ENCODE results near the gene NOXO1.

Gene NOXO1, protein sequence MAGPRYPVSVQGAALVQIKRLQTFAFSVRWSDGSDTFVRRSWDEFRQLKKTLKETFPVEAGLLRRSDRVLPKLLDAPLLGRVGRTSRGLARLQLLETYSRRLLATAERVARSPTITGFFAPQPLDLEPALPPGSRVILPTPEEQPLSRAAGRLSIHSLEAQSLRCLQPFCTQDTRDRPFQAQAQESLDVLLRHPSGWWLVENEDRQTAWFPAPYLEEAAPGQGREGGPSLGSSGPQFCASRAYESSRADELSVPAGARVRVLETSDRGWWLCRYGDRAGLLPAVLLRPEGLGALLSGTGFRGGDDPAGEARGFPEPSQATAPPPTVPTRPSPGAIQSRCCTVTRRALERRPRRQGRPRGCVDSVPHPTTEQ

DNA sequence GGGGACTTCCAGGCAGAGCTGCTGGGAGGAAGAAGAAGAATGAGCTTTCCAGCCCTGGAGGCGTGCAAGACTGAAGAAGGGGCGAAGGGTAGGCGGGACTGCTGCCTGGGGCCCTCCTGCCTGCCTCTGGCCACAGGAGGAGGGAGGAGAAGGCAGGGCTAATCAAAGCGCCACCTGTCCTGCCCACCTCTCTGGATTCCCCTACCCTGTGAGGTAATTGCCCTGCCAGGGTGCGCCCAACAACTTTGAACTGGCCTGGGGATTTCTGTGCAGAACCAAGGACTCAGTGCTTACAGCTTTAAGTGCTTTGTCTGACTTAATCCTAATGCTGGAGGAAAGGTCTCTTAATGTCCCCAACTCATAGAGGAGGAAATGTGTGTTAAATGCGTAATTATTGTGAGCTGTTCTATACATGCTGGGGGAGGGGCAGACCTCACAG is at the start of gene NOXO1:
Gene NOXO1 (minus strand): TSS at position 72 of the 439 bp plus-strand sequence. CDS start 290 bp downstream, outside the sequence.
- TF ChIP-seq, protein P1, sequence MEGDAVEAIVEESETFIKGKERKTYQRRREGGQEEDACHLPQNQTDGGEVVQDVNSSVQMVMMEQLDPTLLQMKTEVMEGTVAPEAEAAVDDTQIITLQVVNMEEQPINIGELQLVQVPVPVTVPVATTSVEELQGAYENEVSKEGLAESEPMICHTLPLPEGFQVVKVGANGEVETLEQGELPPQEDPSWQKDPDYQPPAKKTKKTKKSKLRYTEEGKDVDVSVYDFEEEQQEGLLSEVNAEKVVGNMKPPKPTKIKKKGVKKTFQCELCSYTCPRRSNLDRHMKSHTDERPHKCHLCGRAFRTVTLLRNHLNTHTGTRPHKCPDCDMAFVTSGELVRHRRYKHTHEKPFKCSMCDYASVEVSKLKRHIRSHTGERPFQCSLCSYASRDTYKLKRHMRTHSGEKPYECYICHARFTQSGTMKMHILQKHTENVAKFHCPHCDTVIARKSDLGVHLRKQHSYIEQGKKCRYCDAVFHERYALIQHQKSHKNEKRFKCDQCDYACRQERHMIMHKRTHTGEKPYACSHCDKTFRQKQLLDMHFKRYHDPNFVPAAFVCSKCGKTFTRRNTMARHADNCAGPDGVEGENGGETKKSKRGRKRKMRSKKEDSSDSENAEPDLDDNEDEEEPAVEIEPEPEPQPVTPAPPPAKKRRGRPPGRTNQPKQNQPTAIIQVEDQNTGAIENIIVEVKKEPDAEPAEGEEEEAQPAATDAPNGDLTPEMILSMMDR (IDR thresholded peaks at IDR 0.05; ENCODE audit: borderline replicate concordance, insufficient read depth, low read depth, low read length) = no peak
- H3K4me3 ChIP-seq (ENCODE audit: low read depth, low read length) = no peak within 1 kb of the TSS

DNA sequence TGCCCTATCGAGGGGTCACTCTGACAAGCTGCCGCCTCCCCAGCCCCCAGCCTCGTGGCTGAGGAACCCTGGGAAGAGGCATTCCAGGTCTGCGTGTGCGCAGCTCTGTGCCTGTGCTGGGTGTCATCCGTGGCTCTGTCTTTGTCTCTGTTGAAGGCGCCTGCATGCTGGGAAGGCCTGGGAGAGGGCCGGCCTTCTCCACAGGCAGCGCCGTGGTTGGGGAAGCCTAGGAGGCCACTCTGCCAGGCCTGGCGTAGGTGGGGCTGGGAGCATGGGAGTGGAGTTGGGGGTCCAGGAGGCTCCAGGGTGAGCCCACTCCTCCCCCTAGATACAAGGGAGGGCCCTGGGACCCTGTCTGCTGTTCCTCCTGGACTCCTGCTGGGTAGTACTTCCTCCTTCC is 48.8 kb upstream of the NOXO1 start:
- TF ChIP-seq, protein P1 (IDR thresholded peaks at IDR 0.05; ENCODE audit: borderline replicate concordance, insufficient read depth, low read depth, low read length) = no peak
- no peak overlapping the region for H3K4me3 ChIP-seq (ENCODE audit: low read depth, low read length)

DNA sequence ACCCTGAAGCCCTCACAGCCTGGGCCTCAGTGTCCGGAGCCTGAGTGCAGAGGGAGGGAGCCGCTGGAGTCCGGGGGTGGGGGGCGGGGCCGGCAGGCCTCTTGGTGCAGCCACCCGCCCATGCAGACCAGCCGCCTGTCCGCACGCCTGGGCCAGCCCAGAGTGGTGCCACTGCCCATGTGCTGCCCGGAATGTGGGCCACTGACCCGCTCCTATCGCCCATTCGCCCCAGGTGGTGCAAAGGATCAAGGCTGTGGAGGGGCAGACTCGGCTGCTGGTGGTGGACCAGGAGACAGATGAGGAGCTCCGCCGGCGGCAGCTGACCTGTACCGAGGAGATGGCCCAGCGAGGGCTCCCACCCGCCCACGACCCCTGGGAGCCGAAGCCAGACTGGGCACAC is 48.1 kb upstream of the NOXO1 start:
- TF ChIP-seq, protein P1 (IDR thresholded peaks at IDR 0.05; ENCODE audit: borderline replicate concordance, insufficient read depth, low read depth, low read length) = no peak
- H3K4me3 ChIP-seq (ENCODE audit: low read depth, low read length) = no peak overlapping the region

DNA sequence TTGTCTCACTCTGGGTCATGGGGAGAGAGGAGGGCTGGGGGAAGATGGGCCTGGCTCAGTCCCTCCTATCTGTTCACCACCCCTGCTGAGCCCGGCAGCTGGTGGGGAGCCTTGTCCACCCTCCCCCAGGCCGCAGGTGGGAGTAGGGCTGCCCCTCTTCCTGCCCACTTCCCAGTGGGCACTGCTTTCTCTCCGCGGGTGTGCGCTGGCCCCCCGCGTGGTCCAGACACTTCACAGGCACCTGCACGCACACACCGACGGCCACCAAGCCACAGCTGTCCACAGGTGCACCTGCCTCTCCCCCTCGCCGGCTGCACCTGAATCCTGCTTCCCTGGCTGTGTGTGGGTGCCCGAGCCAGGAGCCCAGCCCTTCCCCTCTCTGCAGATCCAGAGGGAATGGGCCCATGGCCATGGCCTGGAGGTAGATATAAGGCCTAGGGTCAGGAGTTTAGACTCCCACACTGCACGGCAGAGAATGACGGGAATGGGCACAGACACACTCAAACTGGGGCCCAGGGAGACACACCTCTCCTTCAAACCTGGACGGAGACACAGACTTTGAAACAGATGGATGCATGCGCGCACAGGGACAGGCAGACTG is 47.5 kb upstream of the NOXO1 start:
- TF ChIP-seq, protein P1 (IDR thresholded peaks at IDR 0.05; ENCODE audit: borderline replicate concordance, insufficient read depth, low read depth, low read length) = no peak
- no peak overlapping the region for H3K4me3 ChIP-seq (ENCODE audit: low read depth, low read length)

DNA sequence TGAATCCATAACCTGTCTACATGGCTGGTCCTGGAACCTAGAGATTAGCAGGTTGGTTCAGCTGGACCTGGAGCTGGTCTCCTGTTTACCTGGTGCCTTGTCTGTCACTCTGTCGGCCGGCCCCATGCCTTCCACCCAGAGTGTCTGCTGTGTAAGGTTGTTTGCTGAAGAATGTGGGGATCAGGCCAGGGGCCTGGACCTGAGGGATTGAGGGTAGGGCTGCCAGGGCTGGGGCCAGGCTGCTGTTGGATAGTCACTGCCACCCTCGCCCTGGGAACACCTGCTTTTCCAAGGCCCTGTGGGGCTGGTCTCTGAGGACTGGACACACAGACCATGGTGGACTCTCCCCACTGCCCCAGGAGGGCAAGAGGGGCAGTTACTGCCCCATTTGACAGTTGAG is 46.9 kb upstream of the NOXO1 start:
- no peak overlapping the region for H3K4me3 ChIP-seq (ENCODE audit: low read depth, low read length)
- TF ChIP-seq, protein P1 (IDR thresholded peaks at IDR 0.05; ENCODE audit: borderline replicate concordance, insufficient read depth, low read depth, low read length) = no peak

DNA sequence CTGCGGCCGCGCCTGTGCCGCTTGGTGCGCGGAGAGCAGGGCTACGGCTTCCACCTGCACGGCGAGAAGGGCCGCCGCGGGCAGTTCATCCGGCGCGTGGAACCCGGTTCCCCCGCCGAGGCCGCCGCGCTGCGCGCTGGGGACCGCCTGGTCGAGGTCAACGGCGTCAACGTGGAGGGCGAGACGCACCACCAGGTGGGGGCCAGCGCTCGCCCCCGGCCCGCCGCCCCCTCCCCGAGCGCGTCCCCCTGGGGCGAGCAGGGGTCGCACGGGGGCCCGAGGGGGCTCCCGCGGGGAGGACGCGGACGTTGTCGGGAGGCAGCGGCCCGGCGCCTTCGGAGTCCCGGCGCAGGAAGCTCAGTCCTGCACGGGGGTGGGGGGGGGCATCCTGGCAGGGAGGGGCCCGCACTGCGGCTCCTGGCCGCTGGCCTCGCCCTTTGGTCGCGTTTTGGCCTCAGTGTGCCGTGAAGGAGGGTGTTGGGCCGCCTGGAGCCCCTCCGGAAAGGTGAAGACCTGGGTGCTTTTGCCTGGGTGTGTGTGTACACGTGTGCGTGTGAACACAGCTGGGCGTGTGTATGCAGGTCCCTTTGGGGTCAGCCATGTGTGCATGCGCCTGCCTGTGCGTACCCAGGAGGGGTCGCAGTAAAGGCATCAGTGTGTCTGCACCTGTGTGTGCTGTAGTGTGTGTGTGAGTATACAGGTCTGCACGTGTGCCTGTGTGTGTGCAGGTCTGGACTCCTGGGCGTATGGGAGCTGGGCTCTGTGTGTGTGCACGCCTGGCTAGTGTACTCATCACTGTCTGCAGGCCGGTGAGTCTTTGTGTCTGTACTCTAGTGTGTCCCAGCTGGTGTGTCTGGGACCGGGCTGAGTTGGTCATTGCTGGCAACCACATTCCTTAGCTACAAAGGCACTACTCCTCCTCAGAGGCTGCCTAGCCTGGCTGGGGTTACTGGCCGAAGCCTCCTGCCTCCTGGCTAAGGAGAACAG is 46.0 kb upstream of the NOXO1 start:
- TF ChIP-seq, protein P1 (IDR thresholded peaks at IDR 0.05; ENCODE audit: borderline replicate concordance, insufficient read depth, low read depth, low read length) = no peak

More for the DNA sequence above, 46.0 kb upstream of the NOXO1 start:
- H3K4me3 ChIP-seq (ENCODE audit: low read depth, low read length) = no peak overlapping the region

Measured in GM12875 (cell line).